HG03378 (cell line): ENCODE data around the gene PRKAG2.
A peak's percentile ranks its signal among the peaks of the same experiment; 100 is the strongest.
"Not testable (repeated sequence)": the region's sequence is repeated elsewhere in the genome, so short reads cannot be mapped to it uniquely, and the experiment has no call there.

Experiments
- ATAC-seq: cut with Tn5 transposase; IDR thresholded peaks from one replicate; pipeline ENCODE4 v1.9.1; 2021; ENCODE audit warnings: mild to moderate bottlenecking, moderate library complexity; ENCODE audit not compliant: unreplicated experiment

PRKAG2 gene

DNA sequence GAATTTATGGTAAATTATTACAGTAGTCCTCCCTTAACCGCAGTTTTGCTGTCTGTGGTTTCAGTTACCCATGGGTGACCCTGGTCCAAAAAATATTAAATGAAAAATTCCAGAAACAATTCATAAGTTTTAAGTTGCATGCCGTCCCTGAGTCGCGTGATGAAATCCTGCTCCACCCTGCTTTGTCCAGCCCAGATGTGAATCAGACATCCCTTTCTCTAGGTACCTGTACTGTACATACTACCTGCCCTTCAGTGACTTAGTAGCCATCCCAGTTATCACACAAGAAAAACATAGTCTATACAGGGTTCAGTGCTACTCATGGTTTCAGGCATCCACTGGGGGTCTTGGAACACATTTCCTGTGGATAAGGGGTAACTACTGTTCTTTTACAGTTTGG lies 336.8 kb downstream of the PRKAG2 start:
- ATAC-seq: no peak

DNA sequence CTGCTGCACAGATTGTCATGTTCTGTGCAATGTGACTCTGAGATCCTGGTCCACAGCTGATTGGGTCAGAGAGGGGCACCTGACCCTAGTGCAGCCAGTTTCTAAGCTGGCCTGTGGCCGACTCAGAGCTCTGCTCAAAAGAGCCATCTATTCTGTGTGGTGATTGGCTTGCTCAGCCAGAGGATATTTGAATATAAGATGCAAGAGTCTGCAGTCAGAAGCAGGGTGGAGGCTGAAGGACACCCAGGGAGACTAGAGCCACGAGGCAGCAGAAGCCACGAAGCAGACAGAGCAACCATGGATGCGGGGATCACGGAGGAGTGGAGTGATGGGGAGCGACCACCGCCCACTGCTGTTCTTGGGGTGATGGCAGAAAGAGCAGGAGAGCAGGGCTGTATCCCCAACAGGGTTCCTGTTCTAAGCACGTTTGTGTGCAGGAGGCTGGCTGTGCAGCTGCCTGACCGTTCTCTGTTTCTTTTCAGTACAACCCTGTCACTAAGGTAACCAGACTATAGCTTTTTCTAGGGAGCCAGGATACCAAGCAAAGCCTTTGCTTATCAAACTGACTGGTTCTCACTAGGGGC lies 337.7 kb downstream of the PRKAG2 start:
- ATAC-seq: peak; percentile 82

DNA sequence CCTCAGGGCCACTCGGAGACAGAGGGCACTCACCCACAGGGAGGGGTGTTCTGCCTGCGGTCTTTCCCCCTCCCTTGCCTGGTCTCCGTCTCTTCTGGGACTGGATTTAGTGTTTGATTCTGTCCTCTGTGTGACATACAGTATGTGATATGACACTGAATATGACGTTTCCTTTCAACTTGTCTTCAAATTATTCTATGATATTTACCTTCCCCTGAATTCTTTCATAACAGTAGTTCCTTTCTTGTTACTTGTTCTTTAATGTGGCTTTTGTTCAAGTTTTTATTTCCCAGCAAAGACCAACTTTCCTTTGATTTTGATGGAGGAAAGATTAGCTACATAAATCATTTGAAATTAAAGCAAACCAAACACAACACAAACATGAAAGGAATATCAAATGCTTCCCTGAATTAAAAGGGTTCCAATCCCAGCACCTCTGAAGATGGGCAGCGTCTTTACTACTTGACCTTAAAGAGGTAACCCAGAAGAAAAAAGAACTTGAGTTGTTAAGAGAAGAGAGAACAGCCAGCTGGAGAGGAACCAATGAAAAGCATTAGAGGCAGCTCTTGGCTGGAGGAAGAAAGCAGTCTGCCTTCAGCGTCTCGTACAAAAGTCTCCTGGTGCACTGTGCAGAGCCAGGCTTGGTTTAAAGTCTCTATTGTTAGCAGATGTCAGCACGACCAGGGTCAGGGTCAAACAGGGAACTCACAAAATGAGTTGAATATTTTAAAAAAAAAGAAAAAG lies 338.9 kb downstream of the PRKAG2 start:
- ATAC-seq: no peak

DNA sequence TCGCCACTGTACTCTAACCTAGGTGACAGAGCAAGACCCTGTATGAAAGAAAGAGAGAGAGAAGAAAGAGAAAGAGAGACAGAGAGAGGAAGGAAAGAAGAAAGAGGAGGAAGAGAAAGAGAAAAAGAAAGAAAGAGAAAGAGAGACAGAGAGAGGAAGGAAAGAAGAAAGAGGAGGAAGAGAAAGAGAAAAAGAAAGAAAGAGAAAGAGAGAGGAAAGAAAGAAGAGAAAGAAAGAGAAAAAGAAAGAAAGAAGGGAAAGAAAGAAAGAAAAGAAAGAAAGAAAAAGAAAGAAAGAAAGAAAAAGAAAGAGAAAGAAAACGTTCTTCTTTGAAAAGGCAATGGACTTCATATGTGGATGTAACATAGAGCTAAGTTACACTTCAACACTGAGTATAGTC lies 340.7 kb downstream of the PRKAG2 start:
- ATAC-seq: not testable (repeated sequence)

DNA sequence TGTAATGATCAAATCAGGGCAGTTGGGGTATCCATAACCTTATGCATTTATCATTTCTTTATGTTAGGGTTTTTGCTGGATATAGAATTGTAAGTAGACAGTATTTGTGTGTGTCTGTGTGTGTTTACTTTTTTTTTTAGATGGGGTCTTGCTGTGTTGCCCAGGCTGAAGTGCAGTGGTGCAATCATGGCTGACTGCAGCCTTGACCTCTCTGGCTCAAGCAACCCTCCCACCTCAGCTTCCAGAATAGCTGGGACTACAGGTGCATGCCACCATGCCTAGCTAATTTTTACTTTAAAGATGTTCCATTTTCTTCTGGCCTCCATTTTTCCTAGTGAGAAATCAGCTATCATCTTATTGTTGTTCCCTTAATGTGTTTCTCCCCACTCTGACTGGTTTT lies 347.1 kb downstream of the PRKAG2 start:
- ATAC-seq: no peak

DNA sequence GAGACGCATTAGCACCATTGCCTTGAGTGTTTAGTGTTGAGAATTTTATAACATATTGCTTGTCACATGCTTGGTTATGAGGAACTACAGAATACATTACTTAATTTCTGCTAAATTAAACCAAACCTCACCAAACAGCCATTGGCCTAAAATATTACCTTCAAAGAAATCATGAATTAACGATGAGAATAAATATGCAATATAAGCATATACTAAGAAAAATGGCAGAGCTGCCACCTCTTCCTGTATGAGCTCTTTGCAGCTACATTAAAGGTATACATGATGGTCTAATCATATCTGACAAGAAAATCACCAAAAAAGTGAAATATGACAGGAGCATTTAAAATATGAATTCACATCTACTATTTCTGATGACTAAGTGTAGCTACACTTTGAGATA lies 352.1 kb downstream of the PRKAG2 start:
- ATAC-seq: no peak

DNA sequence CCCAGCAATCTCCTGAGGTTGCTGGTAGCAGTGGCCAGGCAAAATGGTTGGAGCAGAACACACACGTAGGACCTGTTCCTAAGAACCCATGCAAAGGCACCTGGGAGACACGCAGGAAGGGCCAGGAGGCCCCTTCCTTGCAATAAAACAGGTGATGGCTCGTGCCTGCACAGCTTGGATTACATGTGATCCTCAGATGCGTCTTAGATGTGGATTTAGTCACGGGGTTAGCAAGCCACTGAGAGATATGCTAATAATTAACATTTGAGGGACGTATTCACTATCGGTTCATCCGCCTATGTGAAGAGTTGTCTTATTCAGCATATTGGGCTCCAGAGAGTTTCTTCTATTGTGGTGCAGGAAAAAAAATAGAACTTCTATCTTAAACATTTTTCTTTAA lies 352.6 kb downstream of the PRKAG2 start:
- ATAC-seq: no peak

DNA sequence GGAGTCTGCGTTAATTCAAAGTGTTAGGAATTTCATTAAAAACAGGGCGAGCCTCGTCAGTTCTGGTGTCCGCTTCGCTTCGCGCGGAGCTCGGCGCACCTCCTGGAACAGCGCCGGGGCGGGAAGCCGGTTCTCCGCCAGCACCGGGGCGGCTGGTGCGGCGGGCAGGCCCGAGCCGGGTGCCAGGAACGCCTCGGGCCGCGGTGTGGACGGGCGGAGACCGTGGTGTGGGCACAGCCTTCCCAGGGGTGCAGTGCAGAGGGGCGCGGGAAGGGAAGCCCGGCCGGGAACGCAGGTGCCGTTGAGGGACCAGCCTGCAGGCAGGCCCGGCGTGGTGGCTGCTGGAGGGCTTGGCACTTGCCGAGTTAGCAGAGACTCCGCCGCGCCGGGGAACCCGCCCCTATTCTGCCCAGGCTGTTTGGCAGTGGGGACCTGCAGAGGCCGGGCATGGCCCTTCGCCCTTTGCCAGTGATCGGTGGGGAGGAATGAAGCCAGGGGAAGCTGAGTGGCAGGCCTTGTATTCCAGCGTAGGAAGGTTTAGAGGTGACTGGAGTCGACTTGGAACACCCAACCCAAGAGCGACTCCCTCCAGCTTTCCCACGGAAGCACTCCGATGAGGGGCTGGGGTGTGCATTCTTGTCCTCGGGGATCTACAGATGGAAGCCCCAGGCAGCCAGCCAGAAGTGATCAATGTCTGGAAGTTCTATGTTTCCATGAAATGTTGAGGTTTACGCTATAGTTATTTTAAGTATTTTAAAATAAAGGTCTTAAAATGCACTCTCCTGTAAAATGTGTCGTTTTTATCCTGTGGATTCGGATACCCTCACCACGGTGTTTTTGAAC lies 356.3 kb downstream of the PRKAG2 start:
- ATAC-seq: no peak

DNA sequence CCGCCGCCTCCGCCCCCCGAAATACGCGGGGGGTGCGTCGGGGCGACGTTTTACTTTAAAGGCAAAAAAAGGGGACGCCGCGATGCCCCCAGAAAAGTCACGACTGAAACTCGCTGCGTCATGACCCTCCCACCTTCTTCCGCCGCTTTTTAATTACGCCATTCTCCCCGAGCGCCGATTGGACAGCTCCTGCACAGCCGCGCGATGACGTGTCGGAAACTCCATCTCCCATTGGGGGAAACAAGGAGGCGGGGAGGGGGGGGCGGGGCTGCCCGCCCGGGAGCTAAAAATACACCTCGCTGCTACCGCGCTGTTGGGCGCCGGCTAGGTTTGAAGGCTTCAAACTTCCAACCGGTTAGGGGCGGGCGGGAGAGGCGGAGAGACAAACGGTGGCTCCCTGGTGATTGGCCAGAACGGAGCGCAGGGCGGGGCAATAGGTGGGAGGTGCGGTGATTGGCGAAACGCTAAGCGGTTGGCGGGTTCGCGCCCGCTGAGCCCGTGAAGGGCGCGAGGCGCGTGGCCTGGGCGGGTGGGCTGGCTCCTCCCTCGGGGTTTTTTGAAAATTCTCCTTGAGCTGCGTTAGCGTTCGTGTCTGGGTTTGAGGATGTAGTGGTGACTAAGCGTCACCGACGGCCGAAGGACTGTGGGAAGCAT lies 357.0 kb downstream of the PRKAG2 start, which contains the start of gene RHEB:
Gene RHEB (minus strand): TSS at position 131 of the 654 bp plus-strand sequence. CDS start 384 bp downstream, outside the sequence.
- ATAC-seq: peak; percentile 69

DNA sequence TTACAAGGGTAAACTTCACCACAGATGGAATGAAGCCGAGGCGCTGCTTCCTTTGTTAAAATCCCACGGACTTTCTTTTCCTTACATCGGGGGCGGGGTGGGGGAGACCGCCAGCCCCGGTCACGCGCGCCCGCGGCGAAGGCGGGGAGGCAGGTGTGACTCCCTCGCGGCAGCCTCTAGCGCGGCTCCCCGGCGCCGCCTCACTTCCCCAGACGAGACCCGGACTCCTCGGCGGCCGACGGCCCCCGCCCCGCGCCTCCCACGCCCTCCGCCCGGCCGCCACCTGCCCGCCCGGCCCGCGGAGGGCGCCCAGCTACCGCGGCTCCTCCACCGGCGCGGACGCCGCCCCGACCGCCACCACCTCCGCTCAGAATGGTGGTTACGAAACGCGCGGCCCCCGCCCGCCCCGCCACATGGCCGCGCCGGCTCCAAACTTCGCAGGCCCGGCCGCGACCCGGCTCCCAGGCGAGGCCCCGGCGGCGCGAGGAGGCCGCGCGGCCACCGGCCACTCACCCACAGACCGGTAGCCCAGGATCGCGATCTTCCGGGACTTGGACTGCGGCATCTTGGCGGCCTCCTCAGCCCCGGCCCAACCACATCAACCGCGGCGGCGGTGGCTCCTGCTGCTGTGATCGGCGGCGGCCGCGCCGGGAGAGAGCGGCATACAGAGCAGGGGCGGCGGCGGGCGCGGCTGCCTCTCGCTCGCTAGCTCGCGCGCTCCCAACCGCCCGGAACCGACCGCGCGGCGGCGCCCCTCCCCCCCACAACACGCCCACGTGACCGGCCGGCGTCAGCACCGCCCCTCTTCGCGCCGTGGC lies 357.8 kb downstream of the PRKAG2 start:
- ATAC-seq: peak; percentile 24

DNA sequence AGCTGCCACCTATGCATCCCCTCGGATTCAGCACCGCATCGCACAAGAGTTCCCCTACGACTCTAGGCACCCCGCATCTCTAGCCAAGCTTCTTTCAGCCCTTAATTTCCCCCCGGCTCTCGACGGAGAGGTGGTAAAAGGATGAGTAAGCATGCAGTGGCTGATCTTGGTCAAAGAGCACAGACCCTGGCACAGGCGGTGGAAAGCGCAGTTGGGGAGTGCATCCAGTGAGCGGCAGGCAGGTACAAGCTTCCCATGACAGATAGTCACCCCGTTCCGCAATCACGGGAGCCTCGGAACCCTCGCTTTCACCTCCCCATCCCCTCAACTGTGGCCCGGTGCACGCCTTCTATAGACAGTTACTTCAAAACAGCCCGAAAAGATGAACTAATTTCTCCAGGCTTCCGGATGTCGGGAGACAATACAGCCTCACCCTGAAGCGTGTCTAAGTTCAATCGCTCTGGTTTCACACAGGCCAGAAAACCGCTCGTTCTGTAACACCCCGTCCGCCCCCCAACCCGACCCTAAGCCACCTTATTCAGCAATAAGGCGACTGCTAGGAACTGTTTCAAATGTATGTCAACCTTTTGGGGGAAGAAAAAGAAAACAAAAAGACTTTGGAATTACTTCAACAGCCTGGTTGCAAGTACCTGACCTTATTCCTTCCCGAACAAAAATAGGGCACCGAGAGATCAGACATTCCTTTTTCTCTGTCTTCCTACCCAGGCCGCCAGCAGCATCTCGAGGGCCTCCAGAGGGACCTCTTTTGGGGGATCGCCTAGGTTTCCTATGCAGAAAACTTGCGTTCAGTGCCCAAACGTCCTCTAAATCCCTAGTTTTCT lies 358.6 kb downstream of the PRKAG2 start:
- ATAC-seq: no peak

DNA sequence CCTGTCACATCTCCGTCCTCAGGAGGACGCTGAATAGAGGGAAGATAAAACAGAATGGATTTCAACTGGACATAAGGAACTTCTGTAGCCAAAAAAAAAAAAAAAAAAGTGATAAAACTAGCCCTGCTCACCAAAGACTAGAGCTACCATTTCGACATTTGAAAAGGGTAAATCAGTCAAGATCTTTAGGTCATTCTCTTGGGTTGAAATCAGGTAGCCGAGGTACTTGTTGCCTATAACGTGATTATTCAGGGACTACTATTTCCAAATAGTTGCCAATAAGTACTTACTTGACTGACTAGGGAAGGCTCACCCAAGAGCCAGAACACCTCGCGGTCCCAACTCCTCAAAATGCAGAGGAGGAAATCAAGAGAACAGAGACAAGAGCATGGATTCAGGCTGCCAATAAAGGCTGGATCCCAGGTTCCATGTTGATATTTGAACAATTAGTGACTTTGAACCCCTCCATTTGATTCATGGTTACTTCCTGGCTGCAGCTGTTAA lies 359.3 kb downstream of the PRKAG2 start:
- ATAC-seq: no peak

DNA sequence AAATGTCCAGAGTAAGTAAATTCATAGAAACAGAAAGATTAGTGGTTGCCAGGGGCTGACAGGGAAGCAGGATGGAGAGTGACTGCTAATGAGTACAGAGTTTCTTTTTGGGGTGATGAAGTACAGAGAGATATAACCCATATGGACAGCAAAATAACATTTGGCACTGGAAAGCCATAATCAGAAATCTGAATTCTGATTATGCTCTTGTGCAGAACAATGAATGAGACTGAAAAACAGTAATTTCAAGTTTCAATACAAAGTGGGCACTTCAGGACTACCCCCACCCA lies 361.7 kb downstream of the PRKAG2 start:
- ATAC-seq: no peak

DNA sequence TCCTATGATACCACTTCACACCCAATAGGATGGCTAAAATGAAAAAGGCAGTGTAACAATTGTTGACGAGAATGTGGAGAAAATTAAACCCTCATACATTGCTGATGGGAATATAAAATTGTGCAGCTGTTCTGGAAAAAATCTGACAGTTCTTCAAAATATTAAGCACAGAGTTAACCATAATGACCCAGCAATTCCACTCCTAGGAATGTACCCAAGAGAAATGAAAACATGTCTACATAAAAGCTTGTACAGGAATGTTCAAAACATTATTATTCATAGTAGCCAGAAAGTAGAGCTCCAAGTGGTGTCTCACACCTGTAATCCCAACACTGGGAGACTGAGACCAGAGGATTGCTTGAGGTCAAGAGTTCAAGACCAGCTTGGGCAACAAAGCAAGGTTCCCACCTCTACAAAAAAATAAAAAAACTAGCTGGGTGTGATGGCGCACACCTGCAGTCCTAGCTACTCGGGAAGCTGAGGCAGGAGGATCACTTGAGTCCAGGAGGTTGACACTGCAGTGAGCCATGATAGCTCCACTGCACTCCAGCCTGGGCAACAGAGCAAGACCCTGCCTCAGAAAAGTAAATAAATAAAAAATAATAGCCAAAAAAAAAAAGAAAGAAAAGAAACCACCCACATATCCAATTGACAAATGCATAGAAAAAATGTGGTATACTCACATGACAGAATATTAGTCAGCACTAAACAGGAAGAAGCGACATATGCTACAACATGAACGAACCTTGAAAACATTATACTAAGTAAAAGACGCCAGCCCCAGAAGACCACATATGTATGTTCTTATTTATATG lies 362.2 kb downstream of the PRKAG2 start:
- no peak for ATAC-seq

DNA sequence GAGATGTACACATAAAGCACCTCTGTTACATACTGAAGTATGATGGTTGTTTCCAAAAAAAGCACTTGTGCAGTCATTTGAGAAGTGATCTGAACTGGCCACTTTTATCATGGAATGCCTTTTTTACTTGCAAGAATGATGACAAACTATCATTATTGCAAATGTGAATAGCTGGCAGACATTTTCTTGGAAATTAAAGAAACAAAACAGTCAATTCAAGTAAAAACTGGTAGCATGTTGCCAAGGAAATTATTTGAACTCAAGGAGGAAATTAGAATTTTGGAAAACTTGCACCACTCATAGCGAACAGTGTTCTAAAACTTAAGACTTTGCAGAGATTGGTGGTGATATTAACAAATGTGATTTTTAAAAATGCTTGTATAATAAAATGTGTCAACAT lies 363.8 kb downstream of the PRKAG2 start:
- no peak for ATAC-seq

DNA sequence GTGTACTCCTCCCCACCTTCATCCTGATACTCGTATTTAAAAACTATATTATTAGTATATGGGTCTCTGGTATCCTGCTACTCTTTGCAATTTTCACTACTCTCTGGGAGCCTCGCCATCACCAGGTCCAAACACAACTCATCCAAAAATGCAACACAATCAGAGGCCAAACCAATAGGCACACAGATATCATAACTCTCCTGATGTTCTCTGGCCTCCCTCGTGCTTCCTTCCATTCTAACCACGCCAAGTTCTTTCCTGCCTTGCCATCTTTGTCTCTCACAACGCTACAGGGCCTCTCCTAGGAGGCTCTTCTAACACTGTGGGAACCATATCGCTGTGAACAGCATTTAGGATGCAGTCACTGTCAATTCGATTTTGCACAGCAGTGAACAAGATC lies 364.6 kb downstream of the PRKAG2 start:
- ATAC-seq: no peak

DNA sequence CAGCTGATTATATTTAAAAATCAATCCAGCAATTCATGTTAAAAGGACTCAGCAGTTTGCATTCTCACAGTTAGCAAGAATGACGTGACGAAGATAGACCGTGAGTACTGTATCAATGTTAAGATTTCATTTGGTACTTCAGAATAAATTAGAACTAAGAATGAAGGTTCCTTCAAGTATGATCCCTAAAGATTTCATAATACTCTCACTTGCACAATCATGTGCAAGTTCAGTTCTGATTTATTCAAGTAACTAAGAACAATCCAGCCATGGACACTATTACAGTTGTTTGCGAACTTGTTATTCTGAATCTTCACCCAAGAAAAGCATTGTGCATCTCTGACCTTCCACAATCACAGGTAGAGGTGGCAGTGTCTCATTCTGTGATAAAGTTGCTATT lies 365.0 kb downstream of the PRKAG2 start:
- ATAC-seq: no peak

DNA sequence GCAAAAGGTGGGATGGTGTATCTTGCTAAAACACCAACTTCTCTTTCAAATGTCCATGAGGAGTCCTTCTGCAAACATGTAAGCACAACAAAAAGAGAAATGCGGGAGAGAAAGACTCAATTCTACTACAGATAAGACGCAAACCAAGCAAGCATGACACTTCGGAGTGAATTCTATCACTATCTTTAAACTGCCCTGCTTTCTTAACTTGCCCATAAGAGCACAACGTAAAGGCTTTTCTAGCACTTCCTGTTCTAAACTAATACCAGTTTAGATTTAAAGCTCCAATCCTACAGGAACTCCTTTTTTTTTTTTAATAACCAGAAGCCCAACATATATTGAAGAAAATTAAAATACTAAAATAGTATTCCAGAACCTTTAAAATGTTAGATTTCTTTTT lies 365.6 kb downstream of the PRKAG2 start:
- no peak for ATAC-seq
